ENCODE data around the gene BRF1.

The BRF1 gene

DNA sequence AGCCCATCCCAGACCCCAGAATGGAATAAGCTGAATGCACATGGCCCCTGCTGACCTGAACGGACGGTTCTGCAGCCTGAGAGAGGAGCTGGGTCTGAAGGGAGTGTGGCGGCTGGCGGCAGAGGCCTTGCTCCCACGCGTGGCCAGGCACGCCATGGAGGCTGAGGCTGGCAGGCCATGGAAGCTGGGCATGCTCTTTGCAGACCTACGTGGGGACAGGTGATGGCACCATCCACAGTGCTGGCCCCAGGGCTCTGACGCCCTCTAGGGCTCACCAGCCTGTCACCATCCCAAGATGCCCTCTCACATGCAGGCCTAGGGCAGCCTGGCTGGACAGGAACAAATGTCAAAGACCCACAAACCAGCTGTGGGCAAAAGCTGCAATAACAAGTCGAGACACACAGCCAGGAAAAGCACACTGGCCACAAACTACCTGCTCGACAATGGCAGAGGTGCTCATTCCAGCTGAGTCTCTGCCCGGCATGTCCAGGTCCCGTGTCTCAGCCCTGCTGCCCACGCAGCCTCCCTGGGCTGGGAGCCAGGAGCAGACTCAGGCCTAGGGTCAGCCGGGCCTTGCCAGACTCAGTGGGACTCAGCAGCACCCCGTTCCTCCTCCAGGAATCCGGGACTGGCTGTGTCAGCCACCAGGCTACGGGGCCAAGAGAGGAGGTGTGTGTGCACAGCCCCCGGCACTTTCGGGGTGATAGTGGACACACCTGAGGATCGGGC, 32.8 kb downstream of the BRF1 start:
- no peak for DNase-seq (ENCODE audit: low read depth in 2 of 2)

DNA sequence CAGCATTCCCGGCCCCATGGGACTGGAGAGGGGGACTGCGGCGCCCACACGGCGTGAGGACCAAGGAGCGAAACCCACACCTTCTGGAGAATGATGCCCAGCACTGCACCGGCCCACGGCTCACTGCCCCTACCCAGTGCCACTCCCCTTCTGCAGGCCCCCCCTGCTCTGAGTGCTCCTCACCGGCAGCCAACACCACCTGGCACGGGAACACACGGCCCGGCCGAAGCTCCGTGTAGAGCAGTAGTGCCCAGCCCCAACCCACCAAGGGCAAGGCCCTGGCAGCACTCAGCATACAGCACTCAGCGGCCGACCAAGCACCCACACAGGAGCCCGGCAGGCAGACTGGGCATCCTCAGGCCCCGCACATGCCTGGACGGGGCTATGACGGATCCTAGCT, 39.0 kb downstream of the BRF1 start:
- no peak for DNase-seq (ENCODE audit: low read depth in 2 of 2)

DNA sequence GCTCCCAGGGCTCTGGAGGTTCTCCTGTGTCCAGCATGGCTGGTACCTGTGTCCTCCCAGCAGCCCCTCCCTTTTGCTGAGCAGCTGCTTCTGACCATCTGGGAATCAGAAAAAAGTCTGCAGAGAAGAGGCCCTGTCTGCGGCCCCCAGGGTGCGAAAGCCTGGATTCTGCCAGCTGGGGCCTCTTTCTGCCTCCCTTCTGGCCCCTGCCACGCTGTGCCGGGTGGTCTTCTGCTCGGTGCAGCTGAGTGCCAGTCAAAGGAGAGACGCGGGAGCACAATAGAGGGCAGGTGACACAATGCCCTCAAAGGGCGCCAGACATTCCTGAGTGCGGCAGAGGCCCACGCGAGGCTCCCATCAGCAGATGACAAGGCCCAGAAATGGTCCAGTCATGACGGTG, 39.8 kb downstream of the BRF1 start:
- DNase-seq (ENCODE audit: low read depth in 2 of 2) = no peak

DNA sequence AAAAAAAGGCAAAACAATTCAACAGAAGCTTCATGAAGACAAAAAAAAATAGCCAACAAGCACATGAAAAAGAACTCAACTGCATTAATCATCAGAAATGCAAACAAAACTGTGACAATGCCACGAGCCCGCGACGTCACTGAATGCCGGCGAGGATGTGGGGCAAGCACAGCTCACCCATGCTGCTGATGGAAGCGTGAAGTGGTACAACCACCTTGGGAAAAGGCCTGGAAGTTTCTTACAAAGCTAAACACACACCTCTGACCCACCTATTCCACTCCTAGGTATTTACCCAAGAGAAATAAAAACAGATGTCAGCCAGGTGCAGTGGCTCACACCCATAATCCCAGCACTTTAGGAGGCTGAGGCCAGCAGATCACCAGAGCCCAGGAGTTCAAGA, 42.0 kb downstream of the BRF1 start:
- no peak for DNase-seq (ENCODE audit: low read depth in 2 of 2)

DNA sequence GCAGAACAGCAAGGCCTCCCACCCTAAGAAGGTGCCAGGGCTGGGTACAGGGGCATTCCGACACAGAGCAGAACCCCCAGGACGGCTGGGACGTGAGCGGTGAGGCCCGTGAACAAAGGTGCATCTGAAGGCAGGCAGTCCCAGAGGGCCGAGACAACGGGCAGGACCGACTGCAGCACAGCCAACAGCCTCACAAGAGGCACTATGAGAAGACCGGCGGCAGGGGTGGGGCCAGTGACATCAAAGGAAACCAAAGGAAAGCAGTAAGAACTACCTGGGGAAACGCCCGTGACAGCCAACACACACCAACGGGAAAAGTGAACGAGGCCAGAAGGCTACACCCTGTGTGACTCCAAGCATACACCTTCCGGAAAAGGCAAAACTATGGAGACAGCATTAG, 43.3 kb downstream of the BRF1 start:
- no peak for DNase-seq (ENCODE audit: low read depth in 2 of 2)

DNA sequence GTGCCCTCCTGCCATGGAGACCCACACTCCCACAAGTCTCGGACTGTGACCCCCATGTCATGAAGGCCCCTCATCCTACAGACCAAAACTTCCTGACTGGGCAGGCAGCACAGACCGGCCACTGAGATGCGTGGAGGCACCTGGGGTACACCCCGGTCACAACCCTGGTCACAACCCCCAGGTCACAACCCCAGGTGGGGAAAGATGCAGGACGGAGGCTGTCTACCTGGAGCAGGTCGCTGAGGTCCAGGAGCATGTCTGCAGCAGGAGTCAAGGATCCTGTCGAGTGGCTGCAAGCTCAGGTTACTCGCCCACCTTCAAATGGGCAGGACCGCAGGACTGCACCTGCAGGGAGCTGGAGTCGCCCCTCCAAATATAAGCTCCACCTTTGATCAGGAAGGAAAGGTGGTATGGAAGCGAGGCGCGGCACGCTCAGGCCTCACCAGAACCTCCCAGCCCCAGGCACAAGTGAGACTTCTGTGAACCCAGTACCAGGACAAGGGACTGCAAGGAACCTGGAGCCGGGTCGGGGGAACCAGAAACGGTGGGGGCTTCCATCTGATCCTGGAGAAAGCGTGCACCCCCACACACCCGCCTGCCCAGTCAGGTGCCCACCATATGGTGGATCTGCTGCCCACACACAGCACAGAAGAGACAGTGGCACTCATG, 44.4 kb downstream of the BRF1 start:
- no peak for DNase-seq (ENCODE audit: low read depth in 2 of 2)

DNA sequence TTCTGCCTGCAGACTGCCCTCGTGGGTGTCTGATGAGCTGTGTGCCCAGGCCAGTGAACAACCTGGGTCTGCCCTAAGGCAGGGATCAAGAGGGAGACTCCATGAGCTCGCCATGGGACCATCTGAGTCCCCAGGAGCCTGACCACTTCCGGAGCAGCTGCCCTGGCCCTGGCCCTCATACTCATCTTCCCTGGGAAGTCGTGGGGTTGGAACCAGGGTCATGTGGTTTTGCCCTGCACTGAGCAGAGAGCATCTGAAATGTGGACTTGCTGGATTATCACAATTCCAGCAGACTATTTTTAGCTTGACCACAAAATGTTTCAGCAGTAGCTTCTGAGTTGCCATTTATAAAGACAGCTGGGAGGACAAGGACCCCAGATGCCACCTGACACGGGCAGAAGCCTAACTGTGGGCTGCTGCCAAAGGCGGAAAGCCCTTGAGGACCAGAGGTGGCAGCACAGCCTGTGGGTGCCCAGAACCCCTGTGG, 45.7 kb downstream of the BRF1 start:
- DNase-seq (ENCODE audit: low read depth in 2 of 2) = no peak

DNA sequence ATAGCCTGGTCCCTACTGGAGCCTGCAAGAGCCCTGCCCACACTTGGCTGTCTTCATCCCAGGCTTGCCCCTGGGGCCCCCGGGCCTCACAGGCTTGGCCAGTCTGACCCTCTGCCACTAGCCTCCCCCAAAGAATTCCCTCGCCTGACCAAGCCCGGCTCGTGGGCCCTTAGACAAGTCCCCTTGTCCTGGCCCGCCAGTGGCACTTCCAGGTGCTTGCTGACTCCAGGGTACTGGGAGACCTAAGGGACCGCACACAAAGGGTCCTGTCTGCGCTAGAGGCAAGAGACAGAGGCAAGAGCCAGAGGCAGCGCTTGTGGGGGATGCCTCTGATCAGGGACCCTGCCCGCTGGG, 47.5 kb downstream of the BRF1 start:
- no peak for DNase-seq (ENCODE audit: low read depth in 2 of 2)

DNA sequence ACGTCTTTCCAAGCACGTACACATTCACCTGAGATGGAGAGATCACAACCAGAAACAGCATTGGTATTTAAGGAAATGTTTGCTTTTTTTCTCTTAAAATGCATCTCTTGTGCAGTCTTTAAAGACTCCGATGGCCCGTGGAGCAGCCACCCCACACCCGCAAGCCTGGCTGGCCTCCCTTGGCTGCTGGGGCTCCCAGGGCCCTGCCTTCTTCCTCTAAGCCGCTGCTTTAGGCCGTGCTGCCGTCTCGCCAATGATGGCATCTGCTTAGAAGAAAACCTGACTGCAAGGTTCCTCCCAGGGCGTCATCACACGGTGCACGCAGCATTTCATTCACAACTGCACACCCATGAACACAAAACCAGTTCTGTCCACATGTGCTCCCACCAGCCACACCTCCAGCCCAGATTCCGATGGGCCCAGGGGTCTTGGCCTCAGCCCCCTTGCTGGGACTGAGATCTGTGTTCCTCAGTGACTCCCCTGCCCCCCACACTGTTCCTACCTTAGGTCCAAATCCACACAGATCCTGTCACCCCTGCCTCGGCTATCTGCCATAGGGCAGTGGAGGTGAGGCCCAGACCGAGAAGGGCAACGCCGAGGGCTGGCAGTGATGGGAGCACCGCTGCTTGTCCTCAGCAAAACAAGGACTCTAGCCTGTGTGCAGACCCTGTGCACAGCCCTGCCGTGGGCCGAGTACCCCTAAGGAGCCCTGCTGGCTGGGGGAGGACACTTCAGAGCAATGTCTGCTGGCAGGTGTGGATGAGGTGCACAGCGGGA, 48.1 kb downstream of the BRF1 start:
- DNase-seq (ENCODE audit: low read depth in 2 of 2) = no peak

DNA sequence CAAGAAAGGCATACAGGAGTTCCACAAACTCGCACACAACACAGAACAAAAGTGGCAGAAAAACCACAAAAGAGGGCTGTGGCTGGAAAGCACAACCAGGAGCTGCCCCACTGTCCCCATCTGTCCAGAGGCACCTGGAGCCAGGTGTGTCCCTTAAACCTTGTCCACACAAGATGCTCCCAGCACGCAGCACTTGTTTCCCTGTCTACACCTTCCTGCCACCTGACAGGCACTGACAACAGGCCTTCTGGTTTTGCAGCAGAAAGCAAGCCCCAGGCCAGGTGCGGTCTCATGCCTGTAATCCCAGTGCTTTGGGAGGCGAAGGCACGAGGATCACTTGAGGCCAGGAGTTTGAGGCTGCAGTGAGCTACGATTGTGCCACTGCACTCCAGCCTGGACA, 48.9 kb downstream of the BRF1 start:
- no peak for DNase-seq (ENCODE audit: low read depth in 2 of 2)

DNA sequence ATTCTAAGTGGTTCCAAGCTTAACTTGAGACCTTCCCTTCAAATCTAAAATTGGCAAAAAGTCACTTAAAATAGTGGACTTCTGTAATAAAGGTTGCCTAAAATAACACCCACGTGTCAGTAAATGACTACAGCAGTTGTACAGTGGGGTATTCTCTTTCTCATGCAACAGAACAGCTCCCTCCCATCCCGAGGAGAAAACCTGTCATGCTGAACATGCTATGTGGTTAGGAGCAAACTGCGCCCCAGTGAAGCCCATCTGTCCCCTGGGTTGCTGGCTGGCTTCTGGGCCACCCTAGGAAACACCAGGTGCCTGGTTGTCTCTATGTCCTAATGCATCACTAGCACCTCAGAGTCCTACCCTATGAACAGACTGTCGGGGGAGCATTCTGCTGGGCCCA, 49.8 kb downstream of the BRF1 start:
- DNase-seq (ENCODE audit: low read depth in 2 of 2) = no peak

DNA sequence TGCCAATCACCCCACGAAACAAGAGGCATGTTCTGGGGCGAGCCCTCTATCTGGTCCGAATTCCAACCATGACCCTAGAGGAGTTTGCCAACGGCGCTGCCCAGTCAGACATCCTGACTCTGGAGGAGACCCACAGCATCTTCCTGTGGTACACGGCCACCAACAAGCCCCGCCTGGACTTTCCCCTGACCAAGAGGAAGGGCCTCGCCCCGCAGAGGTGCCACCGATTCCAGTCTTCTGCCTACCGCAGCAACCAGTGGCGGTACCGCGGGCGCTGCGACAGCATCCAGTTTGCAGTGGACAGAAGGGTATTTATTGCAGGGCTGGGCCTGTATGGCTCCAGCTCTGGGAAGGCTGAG, 50.8 kb downstream of the BRF1 start:
- DNase-seq (ENCODE audit: low read depth in 2 of 2) = no peak

DNA sequence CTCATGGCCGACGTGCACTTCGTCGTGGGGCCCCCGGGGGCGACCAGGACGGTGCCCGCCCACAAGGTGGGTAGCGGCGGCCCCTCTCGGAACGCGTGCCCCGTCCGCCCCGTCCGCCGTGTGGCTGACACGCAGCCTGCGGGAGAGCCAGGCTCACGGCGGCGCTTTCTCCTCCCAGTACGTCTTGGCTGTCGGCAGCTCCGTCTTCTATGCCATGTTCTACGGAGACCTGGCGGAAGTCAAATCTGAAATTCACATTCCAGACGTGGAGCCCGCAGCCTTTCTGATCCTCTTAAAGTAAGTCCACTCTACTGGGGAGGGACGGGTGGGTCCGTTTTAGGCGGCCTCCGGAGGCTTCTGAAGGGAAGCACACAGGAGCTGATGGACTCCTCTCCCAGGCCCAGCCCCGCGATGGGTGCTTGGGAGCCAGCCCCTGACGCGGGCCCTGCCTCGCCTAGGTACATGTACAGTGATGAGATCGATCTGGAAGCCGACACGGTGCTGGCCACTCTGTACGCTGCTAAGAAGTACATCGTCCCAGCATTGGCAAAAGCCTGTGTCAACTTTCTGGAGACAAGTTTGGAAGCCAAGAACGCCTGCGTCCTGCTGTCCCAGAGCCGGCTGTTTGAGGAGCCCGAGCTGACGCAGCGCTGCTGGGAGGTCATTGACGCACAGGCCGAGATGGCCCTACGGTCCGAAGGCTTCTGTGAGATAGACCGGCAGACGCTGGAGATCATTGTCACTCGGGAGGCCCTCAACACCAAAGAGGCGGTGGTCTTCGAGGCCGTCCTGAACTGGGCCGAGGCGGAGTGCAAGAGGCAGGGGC, 51.4 kb downstream of the BRF1 start:
- DNase-seq (ENCODE audit: low read depth in 2 of 2) = no peak

DNA sequence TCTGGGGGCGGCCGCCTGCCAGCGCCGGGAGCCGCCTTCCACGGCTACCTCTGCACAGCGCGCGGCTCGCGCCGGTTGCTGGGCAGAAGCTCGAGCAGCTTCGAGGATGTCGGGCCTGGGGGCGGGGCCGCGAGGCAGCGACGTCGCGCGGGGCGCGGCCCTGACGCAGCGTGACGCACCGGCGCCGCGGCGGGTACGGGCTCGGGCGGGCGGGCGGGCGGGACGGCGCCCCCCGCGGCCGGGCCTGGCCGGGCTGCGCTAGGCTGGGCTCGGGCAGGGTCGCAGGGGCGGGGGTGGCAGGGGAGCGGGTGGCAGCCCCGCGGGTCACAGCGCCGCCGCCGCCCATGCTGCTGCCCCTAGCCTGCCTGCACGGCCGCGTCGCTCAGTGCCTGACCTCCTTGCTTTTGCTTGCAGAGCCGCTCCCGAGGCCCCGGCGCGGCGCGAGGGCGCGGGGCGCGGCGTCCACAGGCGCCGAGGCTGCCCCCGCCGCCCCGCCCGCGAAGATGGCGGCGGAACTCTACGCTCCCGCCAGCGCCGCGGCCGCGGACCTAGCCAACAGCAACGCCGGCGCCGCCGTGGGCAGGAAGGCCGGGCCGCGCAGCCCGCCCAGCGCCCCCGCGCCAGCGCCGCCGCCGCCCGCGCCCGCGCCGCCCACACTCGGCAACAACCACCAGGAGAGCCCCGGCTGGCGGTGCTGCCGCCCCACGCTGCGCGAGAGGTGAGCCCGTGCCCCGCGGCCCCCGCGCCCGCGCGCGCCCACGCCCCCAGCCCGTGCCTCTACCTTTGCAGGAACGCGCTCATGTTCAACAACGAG, 52.2 kb downstream of the BRF1 start, which contains the start of gene BTBD6:
BTBD6 (plus strand) TSS at position 166 of the 814 bp plus-strand sequence; CDS start at position 345, 179 bp downstream.
- DNase-seq (ENCODE audit: low read depth in 2 of 2) = peak; percentile 84 to 86

DNA sequence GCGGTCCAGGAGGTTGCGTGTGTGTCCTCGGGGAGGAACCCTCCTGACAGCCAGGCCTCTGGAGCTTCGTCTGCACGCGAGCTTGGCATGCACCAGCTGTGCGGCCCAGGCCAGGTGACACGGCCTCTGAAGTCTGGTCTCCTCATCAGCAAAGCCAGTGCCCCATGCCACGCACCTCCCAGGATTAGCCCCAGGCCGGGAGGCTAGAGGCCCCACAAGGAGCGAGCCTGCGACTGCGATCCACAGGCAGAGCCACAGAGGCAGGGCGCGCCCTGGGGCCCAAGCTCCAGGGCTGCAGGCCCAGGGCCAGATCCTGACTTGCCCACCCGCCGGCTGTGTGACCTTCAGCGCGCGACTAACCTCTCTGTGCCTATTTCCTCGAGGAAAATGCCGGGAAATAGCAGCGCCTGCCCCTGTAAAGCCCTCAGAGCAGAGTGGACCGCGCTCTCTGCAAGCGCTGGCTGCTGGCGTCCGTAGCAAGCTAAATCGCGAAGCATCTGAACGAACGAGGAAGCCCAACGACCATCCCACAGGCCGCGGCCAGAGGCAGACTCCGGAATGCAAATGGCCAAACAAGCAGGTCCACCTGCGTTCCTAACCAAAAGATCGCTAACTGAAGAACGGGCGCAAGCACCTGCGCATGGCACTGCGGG, 53.0 kb downstream of the BRF1 start:
- no peak for DNase-seq (ENCODE audit: low read depth in 2 of 2)

DNA sequence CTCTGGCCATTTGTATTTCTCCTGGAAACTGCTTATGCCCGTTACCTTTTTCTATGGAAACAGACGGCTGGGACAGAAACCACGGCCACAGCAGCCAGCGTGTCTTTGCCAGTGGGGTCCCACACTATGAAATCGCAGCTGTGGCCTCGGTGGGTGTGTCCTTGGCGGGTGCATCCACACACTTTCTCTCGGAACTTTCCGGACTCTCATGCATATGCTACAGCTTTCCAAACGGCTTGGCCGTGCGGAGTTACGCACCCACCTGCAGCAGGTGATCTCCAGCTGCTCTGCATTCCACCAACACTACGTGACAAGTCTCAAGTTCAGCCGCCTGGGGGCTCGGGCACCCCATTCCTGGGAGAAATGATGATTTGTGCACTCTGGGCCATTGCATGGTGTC, 53.8 kb downstream of the BRF1 start:
- no peak for DNase-seq (ENCODE audit: low read depth in 2 of 2)

DNA sequence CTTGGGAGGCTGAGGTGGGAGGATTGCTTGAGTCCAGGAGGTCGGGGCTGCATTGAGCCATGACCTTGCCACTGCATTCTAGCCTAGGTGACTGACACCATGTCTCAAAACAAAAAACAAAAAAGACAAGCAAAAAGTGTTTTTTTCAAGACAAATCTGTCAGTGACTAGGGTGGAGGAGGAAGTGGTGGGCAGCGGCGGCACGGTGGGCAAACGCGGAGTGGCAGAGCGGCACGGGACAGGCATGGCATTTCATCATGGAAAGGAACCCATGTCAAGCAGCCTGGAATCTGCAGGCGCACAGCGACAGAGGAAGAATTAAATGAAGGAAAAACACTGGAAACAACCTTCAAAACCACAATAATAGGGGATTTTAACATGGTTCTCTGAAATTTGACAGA, 56.5 kb downstream of the BRF1 start:
- no peak for DNase-seq (ENCODE audit: low read depth in 2 of 2)

DNA sequence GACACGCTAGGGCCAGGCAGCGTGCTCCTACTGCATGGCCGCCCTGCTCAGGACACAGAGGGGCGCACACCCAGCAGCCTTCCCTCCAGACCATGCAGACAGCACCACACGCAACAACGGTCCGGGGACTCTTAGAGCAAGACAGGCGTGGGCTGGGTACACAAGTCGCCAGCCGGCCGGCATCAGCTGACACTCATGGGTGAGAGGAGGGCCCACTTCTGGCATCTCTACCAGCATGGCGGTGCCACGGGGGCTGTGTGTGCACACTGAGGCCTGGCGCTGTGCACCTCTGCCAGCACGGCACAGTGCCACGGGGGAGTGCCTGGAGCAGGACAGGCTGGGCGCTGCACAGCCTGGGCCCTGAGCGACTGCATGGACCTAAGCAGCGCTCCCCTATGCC, 59.2 kb downstream of the BRF1 start:
- no peak for DNase-seq (ENCODE audit: low read depth in 2 of 2)

DNA sequence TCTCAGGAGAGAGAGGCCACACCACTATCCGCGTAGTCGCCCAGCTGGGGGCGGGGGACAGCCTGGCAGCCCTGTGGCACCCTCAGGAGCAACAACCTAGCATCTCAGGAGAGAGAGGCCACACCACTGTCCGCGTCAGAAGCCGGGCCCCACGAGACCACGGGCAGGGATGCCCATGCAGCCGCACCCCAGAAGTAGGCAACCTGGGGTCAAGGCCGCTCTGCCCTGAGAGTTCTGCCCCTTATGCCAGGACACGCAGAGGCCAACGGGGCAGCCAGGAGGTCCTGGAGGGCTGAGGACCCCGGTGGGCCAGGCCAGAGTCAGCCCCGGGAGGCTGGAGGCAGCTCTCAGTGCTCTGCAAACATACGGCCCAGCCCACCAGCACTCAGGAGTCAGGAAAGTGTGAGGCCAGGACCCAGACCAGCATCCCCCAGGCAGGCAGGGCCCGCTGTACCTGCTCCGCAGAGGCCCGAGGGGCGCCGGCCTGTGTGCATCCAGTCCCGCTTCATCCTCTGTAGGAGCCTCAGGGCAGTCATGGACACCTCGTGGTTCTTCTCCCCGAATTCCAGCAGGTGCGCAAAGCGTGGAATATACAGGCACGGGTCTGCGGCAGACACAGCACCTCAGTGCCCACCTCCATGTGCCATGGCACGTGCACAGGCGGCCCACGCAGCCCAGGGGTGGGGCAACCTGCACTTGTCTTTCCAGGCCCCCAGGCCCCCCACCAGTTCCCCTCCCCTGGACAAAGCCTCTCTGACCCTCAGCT, 59.8 kb downstream of the BRF1 start:
- DNase-seq (ENCODE audit: low read depth in 2 of 2) = no peak
